ENCODE results near the gene RNU7-1.

DNA sequence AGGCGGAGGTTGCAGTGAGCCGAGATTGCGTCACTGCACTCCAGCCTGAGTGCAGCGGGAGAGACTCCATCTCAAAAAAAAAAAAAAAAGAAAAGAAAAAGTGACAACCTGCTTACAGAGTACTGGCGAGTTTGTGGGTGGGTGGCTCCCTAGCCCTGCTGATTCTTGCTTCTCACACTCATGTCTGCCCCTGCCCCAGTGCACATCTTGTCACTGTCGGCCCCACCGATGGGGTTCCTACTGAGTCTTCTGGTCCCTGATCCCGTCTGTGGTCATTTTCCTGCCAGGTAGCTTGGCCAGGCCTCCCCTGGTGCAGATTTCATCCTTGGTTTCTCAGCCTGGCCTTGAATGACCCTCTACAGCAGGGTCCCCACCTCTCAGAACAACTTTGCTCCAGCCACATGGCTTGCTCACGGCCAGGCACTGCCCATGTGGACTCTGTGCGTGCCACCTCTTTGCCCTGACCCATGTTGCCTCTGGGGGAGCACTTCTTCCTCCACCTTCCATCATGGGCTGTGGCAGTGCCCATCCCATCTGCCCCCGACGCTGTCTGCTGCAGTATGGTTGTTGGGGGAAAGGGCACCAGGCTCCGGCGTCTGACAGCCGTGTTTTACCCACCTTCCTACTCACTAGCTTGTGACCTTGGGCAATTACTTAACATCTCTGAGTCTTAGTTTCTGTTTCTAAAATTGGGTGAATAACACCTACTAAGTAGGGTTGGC lies 5.4 kb downstream of the RNU7-1 start:
- no peak for TF ChIP-seq POLR2AphosphoS5 (IDR thresholded peaks at IDR 0.05; ENCODE audit: low read depth, low read length)
- TF ChIP-seq SIN3A (IDR thresholded peaks at IDR 0.05; ENCODE audit: borderline replicate concordance, insufficient read depth, low read length) = no peak
- TF ChIP-seq, protein P1, sequence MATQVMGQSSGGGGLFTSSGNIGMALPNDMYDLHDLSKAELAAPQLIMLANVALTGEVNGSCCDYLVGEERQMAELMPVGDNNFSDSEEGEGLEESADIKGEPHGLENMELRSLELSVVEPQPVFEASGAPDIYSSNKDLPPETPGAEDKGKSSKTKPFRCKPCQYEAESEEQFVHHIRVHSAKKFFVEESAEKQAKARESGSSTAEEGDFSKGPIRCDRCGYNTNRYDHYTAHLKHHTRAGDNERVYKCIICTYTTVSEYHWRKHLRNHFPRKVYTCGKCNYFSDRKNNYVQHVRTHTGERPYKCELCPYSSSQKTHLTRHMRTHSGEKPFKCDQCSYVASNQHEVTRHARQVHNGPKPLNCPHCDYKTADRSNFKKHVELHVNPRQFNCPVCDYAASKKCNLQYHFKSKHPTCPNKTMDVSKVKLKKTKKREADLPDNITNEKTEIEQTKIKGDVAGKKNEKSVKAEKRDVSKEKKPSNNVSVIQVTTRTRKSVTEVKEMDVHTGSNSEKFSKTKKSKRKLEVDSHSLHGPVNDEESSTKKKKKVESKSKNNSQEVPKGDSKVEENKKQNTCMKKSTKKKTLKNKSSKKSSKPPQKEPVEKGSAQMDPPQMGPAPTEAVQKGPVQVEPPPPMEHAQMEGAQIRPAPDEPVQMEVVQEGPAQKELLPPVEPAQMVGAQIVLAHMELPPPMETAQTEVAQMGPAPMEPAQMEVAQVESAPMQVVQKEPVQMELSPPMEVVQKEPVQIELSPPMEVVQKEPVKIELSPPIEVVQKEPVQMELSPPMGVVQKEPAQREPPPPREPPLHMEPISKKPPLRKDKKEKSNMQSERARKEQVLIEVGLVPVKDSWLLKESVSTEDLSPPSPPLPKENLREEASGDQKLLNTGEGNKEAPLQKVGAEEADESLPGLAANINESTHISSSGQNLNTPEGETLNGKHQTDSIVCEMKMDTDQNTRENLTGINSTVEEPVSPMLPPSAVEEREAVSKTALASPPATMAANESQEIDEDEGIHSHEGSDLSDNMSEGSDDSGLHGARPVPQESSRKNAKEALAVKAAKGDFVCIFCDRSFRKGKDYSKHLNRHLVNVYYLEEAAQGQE (IDR thresholded peaks at IDR 0.05; ENCODE audit: insufficient read depth in 1 of 2, low read depth in 2 of 2, low read length in 2 of 2) = no peak
